Body of pancreas (tissue), 4 donors: ENCODE results near the gene CC2D2B.
"Not testable (repeated sequence)": the region's sequence is repeated elsewhere in the genome, so short reads cannot be mapped to it uniquely, and the experiment has no call there.

Experiments
- CTCF ChIP-seq, 7 experiments: fragments of 450-650 bp in 4 of 7; fragments of 200-600 bp in 3 of 7; sonication (generic) in 3 of 7; IDR thresholded peaks; one replicate each; pipeline ENCODE4 v1.5.1; 2016 to 2019; ENCODE audit warnings: antibody characterized with exemption in 7 of 7
- POLR2A ChIP-seq, 3 donors: fragments of 450-650 bp; IDR thresholded peaks; one replicate each; pipeline ENCODE4 v1.6.1; 2016; ENCODE audit warnings: antibody characterized with exemption in 3 of 3, mild to moderate bottlenecking in 2 of 3

- not testable (repeated sequence) for TF ChIP-seq CTCF, POLR2A (IDR thresholded peaks at IDR 0.05)
These were observed 33.0 kb upstream of the CC2D2B start for GRCh38 chr10:95874783-95875182.
